NT2/D1 (cell line): ENCODE data around the gene FZD2.
A peak's percentile ranks its signal among the peaks of the same experiment; 100 is the strongest.

Experiments
- DNase-seq: peaks from one replicate; pipeline ENCODE4 v3.0.0-alpha.2; 2011; ENCODE audit warnings: low read depth, low spot score
- H3K27me3 ChIP-seq: 2 replicates; pipeline ENCODE4 v1.6.0; 2011; ENCODE audit warnings: mild to moderate bottlenecking; ENCODE audit not compliant: insufficient read length, insufficient read depth
- H3K36me3 ChIP-seq: 2 replicates; pipeline ENCODE4 v1.6.1; 2011; ENCODE audit warnings: mild to moderate bottlenecking, low read length, mixed read lengths; ENCODE audit not compliant: insufficient read depth, insufficient read length
- H3K4me1 ChIP-seq: 2 replicates; pipeline ENCODE4 v1.5.1; 2011; ENCODE audit not compliant: insufficient read depth, insufficient read length
- H3K4me3 ChIP-seq: 2 replicates; pipeline ENCODE4 v1.5.1; 2011; ENCODE audit warnings: low read depth; ENCODE audit not compliant: insufficient read length
- H3K9ac ChIP-seq: 2 replicates; pipeline ENCODE4 v1.6.0; 2011; ENCODE audit warnings: low read depth; ENCODE audit not compliant: insufficient read length
- H3K9me3 ChIP-seq: 2 replicates; pipeline ENCODE4 v1.5.1; 2011; ENCODE audit warnings: mild to moderate bottlenecking, low read length; ENCODE audit not compliant: insufficient read depth
- SUZ12 ChIP-seq: IDR thresholded peaks from 2 replicates; pipeline ENCODE4 v1.6.1; 2011; ENCODE audit not compliant: insufficient read length, insufficient read depth; ENCODE audit errors: extremely low read depth
- YY1 ChIP-seq: IDR thresholded peaks from 2 replicates; pipeline ENCODE4 v1.6.1; 2011; ENCODE audit not compliant: insufficient read length, insufficient read depth
- ZNF274 ChIP-seq: IDR thresholded peaks from 2 replicates; pipeline ENCODE4 v1.6.1; 2011; ENCODE audit warnings: mild to moderate bottlenecking, low read depth, low read length

FZD2 gene

DNA sequence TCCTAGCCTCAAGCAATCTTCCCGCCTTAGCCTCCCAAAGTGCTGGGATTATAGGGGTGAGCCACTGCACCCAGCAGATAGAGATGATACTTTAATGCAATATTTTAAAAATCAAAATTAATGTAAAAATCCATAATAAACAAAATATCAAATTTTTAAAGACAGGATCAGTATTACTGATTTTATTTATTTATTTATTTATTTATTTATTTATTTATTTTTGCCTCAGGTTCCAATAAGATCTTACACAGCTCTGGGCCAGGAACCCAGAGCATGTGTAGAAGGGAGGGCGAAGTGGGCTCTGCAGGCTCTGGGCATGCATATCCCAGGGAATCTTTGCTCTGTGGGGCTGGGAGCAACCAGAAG, 41.6 kb downstream of the FZD2 start:
- TF ChIP-seq YY1 (no peak), ZNF274 (no peak), SUZ12 (no peak)
- Histone ChIP-seq H3K4me3 (no peak overlapping the region), H3K9ac (no peak overlapping the region), H3K4me1 (peaks cover 22% of the 10 kb centered on the region), H3K27me3 (no peaks in the 10 kb centered on the region), H3K36me3 (no peaks in the 10 kb centered on the region), H3K9me3 (no peaks in the 10 kb centered on the region)
- DNase-seq, result no peak

GRCh38 chr17:44599298-44600175, 42.3 kb downstream of the FZD2 start:
- Histone ChIP-seq H3K9me3 (no peaks in the 10 kb centered on the region), H3K9ac (peak overlapping the region; percentile 37), H3K36me3 (no peaks in the 10 kb centered on the region), H3K4me3 (no peak overlapping the region), H3K4me1 (peaks cover 25% of the 10 kb centered on the region), H3K27me3 (no peaks in the 10 kb centered on the region)
- DNase-seq, result peak; percentile 63
- no peak for TF ChIP-seq YY1
- TF ChIP-seq SUZ12, result no peak
- no peak for TF ChIP-seq ZNF274

DNA sequence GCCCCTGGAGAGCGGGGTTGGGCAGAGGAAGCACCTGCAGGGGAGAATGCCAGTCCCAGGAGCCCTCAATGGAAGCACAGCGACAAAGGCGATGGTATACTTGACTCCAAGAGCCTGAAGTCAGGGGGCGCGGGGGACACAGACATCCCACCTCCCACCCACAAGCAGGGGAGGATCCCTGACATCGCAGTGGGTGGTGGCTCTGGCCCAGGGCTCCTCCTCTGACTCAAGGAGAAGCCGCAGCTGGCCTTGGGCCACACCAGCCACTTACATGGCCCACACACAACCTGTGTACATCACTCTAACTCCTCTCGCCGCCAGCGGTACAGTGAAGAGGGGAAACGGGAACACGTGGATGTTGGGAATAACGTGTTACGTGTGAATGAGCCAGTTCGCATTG, 44.3 kb downstream of the FZD2 start:
- no peaks in the 10 kb centered on the region for H3K27me3 ChIP-seq
- H3K9me3 ChIP-seq, result no peaks in the 10 kb centered on the region
- H3K4me3 ChIP-seq, result no peak overlapping the region
- no peak for TF ChIP-seq SUZ12
- TF ChIP-seq ZNF274, result no peak
- TF ChIP-seq YY1, result no peak
- H3K36me3 ChIP-seq, result no peaks in the 10 kb centered on the region
- H3K4me1 ChIP-seq, result peaks cover 21% of the 10 kb centered on the region
- DNase-seq, result no peak
- H3K9ac ChIP-seq, result no peak overlapping the region

- TF ChIP-seq SUZ12 (no peak), YY1 (no peak), ZNF274 (no peak)
- no peak overlapping the region for H3K9ac ChIP-seq
- H3K4me3 ChIP-seq, result no peak overlapping the region
- H3K4me1 ChIP-seq, result peaks cover 21% of the 10 kb centered on the region
- H3K27me3 ChIP-seq, result no peaks in the 10 kb centered on the region
- no peak for DNase-seq
- H3K9me3 ChIP-seq, result 0 out of 2 replicates have a peak, but pooled peaks cover 3% of the 10 kb centered on the region
- H3K36me3 ChIP-seq, result no peaks in the 10 kb centered on the region
Measured at GRCh38 chr17:44601973-44602372, 44.7 kb downstream of the FZD2 start.

- no peaks in the 10 kb centered on the region for H3K36me3 ChIP-seq
- DNase-seq, result no peak
- peaks cover 21% of the 10 kb centered on the region for H3K4me1 ChIP-seq
- H3K4me3 ChIP-seq, result no peak overlapping the region
- H3K9me3 ChIP-seq, result 0 out of 2 replicates have a peak, but pooled peaks cover 5% of the 10 kb centered on the region
- TF ChIP-seq SUZ12, result no peak
- no peak for TF ChIP-seq ZNF274
- TF ChIP-seq YY1, result no peak
- no peak overlapping the region for H3K9ac ChIP-seq
- no peaks in the 10 kb centered on the region for H3K27me3 ChIP-seq
Measured at GRCh38 chr17:44602390-44602789, 45.1 kb downstream of the FZD2 start.

DNA sequence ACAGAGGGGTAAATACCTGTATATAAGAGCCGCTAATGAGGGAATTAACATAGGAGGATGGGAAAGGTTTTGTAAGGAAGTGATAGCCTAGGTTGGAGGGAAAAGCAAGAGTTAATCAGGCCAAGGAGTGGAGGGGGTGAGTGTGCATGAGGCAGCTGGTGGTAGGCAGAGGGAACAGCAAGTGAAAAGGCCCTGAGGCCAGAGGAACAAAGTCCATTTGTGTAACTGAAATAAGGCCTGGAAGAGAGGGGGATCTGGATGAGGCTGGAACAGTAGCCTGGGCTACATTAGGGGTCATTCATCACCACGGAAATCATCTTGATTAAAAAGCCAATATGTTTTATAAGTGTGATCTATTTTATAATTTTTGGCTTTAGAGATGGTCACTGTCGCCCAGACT, 45.7 kb downstream of the FZD2 start:
- H3K36me3 ChIP-seq, result no peaks in the 10 kb centered on the region
- DNase-seq, result no peak
- peaks cover 21% of the 10 kb centered on the region for H3K4me1 ChIP-seq
- H3K27me3 ChIP-seq, result no peaks in the 10 kb centered on the region
- no peak for TF ChIP-seq ZNF274
- TF ChIP-seq YY1, result no peak
- TF ChIP-seq SUZ12, result no peak
- no peak overlapping the region for H3K9ac ChIP-seq
- H3K4me3 ChIP-seq, result no peak overlapping the region
- H3K9me3 ChIP-seq, result 0 out of 2 replicates have a peak, but pooled peaks cover 5% of the 10 kb centered on the region

GRCh38 chr17:44604116-44604761, 47.0 kb downstream of the FZD2 start:
- no peaks in the 10 kb centered on the region for H3K27me3 ChIP-seq
- H3K4me1 ChIP-seq, result peaks cover 25% of the 10 kb centered on the region
- TF ChIP-seq ZNF274, result no peak
- 0 out of 2 replicates have a peak, but pooled peaks cover 5% of the 10 kb centered on the region for H3K9me3 ChIP-seq
- no peak overlapping the region for H3K4me3 ChIP-seq
- no peak for DNase-seq
- no peaks in the 10 kb centered on the region for H3K36me3 ChIP-seq
- H3K9ac ChIP-seq, result no peak overlapping the region
